HG03103 (cell line): ENCODE data around the gene CUEDC1.

Experiments used
- ATAC-seq: cut with Tn5 transposase; IDR thresholded peaks from one replicate; pipeline ENCODE4 v1.9.1; 2021; ENCODE audit warnings: low read depth; ENCODE audit not compliant: unreplicated experiment

Gene CUEDC1

DNA sequence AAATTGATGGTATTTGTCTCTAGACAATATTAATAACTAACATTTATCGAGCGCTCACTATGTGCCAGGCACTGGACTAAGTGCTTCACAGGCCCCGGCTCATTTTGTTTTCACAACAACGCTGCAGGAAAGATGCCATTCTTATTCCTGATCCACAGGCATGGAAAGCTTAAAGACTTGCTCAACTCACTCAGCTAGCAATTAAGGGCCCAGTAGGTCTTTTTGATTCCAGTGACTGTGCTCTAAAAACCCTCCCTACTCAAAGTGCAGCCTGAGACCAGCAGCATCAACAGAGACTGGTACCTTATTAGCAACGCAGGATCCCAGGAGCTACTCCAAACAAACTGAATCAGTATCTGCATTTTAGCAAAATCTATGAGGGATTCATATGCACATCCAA lies 35.3 kb downstream of the CUEDC1 start:
- no peak for ATAC-seq

DNA sequence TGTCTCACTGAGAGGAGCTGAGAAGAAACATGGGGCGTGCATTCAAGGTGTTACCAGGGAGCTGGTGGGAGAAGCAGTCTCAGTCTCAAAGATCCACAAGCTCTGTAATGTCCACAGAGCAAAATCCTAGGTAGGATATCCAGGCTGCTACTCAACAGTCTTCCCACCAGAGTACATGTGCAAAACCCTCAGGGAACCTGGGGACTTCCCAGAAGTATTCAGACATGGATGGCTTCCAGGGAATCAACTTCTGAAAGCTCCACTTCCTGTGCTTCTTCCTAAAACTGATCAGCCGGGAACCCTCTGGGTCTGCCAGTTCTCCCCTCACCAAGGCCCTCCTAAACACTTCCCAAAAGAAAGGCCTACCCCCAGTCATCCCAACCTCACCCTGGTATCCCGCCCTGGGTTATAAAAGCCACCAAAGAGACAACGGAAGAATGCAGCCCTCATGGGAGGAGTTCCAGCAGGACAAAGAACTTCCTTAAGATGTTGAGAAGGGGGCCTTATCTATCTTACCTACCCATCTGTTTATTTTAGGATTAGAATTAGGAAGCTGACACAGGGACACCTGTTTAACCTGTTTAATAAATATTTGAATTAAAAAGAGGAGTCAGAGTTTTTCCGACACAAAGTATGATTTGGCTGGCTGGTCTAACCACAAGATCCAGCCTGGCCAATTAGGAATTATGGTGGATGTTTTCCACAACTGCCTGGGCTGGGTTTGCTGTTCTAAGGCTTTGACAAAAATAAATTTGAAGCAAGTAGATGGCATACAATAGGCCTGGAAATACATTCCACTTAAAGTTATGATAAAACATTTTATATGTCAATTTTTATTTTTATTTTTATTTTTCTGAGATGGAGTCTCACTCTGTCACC lies 37.0 kb downstream of the CUEDC1 start:
- ATAC-seq = no peak

DNA sequence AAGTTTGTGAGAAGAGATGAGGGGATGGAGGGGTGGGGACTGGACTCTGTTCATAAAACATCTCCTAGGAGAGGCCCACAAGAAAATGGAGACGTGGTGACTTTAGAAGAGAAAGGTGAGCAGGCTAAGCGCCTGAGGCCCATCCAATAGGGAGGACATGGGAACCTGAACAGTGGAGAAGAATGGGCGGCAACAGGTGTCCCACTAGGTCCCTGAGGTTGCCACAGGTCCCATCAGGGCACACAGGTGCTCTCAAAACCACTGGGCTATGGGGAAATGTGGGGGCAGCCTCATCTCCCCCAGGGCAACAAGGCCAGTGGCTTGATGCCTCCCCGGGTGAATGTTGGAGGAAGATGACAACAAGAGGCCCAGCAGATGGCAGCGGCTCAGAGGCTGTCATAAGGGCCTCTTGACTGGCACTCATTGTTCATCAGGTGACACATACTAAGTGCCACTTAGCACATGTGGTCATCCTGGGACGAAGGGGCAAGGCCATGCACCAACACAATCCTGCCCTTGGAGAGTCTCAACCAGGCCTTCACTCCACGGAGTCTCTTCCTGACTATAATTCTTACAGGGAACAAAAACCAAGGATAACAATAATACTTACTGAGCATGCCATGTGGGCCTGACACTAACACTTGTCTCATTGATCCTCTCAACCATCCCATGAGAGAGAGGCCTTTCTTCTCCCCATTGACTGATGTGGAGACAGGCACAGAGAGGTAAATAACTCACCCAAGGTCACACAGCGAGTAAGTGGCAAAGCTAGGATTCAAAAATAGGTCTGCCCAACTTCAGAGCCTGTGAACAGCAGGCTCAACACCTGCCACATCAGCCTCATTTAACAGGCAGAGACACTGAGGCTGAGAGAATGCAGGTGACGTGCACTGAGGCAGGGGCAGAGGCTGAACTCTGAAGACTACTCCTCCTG lies 38.0 kb downstream of the CUEDC1 start:
- no peak for ATAC-seq

DNA sequence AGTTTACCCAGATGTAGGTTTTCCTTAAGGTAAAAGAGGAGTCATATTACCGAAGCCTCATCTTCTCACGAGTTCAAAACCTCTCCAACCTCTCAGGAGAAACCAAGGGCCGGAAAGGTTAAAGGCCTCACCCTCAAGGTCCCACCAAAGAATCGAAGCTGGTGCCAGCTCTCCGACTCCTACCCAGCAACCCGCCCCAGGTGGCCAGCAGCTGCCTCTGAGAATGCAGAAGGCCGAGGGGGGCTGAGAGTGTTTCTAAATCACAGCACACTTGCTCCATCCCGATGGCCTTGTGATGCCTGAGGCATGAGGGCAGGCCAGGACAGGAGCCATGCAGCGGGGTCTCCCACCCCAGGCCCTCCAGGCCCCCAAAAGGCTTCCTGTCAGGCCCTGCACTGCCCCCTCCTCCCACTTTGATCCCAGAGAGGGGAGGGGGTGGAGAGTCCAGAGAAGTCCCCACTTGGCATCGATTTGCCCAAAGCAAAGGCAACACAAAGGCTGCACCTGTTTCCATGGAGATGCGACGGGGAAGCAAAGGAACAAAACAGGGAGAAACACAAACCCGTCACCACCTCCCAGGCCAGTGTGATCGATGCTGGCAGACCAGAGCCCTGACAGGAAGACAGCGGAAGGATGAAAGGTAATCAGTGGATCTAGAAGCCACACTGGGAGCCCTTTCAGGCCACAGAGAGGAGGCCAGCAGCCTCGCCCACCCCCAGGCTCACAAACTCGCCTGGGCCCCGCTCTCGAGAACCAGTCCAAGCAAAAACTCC lies 39.0 kb downstream of the CUEDC1 start:
- ATAC-seq = no peak

DNA sequence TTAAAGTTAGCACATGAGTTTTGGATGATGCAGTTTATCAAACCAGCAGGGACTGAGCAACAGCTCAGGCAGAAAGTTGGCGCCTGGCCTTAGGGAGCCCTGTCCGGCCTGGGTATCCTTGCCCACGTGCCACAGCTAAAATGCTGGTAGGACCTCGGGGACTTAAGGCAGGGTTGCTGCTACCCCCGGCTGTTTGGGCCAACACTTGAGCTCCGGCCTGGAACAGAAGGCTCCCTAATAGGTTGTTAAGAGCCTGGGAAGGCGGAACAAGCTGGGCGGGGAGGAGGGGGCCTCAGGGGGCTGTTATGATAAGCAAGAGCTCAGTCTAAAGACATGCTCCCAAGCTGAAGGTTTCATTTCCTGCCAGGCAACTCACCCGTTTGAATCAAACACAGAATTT lies 39.7 kb downstream of the CUEDC1 start:
- ATAC-seq = no peak

DNA sequence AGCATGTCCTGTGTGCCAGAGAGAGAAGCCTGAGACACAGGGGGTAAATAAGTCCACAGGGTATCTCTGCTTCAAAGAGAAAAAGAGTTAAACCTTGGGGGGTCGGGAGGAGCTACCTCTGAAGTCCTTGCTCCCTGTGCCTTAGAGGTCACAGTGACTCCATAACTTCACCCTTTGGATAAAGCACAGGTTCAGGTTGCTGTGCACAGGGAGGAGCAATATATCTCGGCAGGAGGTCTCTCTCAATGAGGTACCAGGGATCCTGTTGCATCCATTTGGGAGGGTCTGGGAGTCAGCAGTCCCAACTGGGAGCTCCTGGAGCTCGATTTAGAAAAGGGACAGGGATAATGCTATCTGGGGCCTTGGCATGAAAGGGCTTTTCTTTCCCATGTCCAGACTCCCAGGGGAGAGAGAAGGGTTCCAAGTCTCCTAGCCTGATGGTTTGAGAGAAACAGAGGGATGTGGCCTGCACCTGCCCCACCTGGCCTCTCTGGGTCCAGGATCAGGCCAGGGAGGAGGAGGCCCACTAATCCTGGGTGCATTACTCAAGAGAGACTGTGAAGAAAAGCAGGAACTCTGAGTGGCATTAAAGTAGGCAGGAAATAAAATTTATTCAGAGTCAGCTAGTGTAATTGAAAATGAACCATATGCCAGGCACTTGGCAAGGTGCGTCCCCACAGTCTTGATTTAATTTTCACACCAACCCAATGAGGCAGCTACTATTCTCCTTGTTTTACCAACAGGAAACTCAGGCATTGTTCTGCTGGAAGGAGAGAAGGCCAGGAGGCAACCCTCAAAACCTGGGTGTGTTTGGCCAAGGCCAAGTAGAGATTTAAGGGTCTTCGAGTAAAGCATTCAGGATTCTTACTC lies 40.7 kb downstream of the CUEDC1 start:
- no peak for ATAC-seq

DNA sequence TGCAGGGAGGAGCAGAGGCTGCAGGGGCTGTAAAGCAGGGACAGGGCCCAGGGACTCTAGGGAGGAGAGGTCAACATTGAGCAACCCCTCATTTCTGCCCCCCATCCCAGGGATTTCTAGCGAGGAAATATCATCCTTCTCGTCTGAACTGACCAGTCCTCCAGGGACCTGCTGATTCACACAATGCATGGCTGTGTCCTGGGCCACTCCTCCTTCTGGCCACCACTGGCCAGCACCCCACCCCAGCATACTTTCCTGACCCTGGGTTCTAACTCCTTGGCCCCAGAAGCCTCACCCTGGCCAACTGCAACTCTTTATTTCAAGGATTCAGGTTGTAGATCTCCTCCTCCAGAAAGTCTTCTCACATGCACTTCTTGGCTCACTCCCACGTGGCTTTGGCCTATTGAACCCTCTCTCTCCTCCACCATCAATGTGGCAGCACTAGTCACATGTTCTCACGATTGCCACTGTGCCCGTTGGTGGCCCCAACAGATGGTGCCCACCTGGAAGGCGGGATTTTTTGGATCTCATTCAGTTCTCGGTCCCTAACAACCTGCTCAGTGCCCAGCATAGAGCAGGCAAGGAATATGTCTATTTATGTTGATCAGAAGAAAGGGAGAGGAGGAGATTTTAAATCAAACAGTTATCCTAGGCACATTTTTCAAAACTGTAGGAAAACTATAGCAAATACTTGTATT lies 41.5 kb downstream of the CUEDC1 start:
- no peak for ATAC-seq

DNA sequence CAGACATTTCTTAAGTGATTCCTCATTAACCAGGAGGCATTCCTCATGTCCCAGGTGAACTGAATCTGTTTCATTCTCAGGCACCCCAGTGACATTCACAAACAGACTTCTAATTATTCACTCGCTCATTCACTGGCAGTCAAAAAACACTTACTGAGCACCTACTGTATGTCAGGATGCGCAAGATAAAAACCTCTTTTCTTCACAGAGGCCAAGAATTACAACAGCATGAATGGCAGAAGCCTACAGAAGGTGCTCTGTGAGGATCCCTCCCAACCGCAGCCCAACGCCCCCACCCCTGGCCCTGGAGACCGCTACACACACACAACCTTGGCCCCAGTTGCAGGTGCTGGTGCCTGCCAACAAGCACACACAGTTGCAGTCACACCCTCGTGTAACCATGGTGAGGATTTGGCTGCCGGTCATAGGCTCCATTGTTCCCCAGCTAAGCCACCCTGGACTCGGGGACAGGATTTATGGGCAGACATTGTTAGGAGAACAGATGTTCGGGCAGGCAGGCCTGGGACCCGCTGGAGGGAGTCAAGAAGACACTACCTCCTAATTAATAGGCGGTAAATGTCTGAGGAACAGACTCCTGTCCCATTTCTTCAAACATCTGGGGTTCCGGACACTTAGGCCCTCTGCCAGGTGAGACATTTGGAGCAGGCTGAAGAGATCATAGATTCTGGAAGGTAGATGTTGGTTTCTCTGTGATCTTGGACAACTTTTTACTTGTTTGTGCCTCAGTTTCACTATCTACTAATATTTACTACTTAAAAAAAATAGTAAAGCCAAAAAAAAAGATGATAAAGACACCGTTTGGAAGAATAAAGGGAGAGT lies 43.2 kb downstream of the CUEDC1 start:
- ATAC-seq = no peak

DNA sequence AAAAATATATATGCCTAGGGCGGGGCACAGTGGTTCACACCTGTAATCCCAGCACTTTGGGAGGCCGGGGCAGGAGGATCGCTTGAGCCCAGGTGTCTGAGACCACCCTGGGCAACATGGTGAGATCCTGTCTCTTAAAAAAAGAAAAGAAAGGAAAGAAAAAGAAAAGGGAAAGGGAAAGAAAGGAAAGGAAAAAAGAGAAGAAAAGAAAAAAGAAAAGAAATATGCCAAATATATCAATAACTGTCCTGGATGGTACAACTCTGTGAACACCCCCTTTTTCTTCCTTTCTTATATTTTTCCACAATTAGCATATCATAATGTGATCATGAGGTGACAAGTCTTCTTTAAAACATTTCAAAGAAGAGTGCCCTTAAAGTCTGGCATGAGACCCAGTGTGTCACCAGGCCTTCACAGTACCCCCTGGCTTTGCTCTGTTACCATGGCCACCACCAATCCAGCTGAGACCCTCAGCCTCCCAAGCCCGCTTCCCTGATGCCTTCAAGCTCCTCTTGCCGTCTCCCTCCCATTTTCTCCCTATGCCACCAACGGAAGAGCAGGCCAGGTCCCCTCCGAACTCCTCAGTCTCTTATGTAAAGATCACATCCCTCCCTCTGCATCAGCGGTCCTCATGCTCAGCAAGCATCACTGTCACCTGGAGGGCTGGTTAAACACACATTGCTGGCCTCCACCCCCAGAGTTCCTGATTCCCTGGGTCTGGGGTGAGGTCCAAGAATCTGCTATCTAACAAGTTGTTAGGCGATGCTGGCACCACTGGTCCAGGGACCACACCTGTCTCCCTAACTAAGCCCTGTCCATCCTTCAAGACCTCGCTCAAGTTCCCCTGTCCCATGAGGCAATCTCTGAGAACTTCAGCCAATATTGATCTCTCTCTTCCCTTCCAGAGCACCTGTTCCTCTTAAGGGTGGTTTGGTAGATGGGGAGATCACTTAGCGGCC lies 44.5 kb downstream of the CUEDC1 start:
- no peak for ATAC-seq

DNA sequence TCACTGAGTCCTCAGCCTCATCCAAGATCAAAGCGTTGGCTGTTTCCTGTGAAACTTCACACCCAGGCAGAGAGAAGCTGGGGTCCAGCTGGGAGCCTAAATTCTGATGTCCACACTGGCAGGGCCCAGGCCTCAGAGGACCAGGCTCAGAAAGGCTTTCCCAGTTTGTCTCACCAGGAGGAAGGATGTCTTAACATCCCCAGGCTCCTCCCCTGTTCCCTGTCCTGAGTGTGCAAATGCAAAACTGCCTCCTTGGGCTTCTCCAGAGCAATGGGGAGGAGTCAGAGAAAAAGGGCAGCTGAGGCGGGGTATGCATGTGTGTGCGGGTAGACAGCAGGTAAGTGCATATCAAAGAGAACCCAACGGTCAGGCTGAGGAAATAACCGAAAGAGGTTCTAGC lies 45.7 kb downstream of the CUEDC1 start:
- ATAC-seq = no peak

DNA sequence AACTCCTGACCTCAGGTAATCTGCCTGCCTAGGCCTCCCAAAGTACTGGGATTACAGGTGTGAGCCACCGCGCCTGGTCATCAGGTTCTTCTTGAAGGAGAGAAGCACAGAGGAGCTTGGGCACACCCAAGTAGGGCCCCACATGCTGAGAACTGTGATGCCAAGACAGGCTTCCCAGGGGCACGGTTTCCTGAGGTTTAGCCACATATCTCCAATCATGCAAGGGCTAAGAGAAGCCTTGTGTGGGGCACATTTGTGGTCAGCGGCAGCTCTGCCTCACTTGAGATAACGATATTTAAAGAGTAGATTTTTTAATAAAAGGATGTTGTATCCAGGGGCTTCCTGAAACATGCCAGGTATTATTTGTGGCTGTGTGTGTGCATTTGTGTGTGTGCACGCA lies 46.9 kb downstream of the CUEDC1 start:
- no peak for ATAC-seq

DNA sequence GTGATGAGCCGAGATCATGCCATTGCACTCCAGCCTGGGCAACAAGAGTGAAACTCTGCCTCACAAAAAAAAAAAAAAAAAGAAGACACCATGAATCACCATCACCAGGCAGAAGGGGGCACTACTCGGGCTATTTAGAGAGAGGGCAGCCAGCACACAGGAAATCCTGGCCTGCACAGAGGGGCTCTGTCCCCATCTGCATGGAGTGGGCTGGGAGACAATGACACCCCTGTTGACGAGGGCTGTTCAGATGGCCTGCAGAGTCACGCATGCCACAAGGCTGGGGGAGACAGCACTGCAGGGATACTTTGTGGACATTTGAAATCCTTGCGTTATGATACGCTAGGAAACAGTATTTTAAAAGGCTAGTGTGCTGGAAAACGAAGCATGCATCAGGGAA lies 48.3 kb downstream of the CUEDC1 start:
- no peak for ATAC-seq

DNA sequence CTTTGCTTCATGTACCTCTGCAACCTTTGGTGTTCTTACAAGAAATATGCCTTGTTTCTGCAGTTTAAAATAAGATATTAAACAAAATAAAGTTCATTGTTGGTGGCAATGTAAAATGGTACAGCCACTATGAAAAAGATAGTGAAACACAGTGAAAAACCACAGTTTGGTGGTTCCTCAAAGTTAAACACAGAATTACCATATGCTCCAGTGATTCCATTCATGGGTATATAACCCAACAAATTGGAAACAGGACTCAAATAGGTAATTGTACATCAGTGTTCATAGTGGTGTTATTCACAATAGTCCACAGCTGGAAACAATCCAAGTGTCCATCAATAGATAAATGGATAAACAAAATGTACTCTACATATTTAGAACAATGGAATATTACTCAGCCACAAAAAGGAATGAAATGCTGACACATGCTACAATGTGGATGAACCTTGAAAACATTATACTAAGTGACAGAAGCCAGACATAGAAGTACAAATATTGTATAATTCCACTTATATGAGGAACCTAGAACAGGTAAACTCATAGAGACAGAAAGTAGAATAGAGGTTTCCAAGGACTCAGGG lies 49.2 kb downstream of the CUEDC1 start:
- ATAC-seq = no peak

DNA sequence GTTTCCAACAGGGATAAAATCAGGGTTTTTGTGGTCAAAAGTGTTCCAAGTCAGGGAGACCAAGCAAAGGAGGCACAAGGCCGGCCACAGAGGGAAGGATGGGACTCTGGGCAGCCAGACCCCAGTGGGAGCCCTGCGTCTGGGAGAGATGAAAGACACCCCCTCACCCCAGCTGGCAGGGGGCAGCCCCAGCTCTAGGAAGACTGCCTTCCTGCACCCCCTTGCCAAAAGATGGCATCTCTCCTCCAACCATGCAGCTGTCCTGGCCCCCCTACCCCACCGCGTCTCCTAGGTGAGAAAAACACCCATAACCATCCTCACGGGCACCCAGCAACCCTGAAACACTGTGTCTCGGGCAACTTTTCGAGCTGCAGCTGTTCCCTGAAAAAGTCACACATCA lies 51.3 kb downstream of the CUEDC1 start:
- no peak for ATAC-seq

DNA sequence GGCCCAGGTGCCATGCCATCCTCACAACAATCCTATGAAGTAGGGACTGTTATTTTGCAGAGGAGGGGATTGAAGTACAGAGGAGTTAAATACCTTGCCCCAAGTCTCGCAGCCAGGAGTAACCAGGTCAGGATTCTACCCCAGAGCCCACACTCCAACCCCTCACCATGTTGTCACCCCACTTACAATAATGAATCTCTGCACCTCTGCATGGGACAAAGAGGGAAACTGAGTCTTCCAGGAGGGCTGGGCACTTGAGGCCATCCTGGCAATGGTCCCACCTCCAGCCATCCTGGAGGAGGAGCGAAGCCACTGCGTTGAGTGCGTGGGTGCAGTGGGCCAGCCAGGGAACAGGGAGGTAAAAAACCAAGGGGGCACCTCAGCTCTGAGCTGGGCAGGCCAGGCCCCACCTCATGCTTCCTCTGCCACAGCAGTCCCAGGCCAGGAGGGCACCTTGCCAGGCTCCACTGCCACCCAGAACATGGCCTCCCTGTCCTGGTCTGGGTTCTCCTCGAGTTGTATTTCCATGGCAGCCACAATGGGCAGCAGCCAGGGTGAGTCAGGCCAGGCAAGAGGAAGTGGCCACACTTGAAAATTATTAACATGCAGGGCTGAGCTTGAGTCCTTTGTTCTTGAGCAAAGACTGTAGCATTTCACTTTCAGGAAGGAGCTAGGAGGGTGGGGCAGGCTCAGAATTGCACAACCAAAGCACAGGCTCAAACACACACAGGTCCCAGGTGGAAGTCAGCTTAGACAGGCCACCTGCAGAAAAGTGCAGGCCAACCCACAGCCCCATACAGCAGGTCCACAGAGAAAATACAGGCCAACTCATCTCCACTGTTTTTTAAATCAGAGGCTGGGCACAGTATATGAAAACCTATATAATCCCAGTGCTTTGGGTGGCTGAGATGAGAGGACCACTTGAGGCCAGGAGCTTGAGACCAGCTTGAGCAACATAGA lies 52.1 kb downstream of the CUEDC1 start:
- ATAC-seq = no peak
